NCI-H2171 (cell line): ENCODE data around the gene SATL1.
"Not testable (repeated sequence)": the region's sequence is repeated elsewhere in the genome, so short reads cannot be mapped to it uniquely, and the experiment has no call there.

Experiments used
- DNase-seq: peaks from one replicate; lab custom pipeline; 2025; lab: John Stamatoyannopoulos, UW

The SATL1 gene

DNA sequence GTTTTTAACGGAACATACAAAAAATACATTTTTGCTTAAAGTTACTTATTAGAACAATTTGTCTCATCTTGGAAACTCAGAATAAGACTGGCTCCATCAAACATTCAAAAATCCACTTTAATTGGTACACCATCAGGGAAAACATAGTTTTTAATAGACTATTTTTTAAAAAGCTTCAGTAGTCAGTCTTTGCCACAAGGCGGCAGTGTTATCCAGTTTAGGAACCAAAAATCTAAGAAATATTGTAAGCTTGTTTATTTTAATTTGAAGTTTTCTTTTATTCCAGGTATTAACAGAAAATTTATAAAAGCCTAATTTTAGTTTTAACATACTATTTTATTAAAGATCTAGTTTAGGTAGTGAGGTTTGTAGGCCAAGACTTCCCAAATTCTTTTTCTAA is 132.2 kb downstream of the SATL1 start:
- no peak for DNase-seq

DNA sequence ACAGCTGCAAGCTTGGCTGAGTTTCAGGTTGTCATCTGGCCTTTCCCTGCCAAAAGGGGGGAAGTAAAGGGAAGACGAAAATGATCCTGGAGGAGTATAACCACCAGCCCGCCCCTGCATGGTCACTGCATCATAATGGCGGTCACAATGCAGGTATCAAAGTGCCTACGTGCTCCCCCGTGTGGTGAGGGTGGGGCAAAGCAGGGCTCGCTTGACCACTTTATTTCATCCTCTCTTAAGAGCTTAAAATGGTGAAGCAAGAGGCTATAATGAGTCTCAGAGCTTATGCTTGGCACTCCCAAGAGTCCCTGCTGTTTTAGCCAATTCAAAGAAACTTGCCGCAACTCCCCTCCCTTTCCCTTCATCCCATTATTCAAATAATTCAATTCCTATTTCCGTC is 134.3 kb downstream of the SATL1 start:
- DNase-seq, result no peak

DNA sequence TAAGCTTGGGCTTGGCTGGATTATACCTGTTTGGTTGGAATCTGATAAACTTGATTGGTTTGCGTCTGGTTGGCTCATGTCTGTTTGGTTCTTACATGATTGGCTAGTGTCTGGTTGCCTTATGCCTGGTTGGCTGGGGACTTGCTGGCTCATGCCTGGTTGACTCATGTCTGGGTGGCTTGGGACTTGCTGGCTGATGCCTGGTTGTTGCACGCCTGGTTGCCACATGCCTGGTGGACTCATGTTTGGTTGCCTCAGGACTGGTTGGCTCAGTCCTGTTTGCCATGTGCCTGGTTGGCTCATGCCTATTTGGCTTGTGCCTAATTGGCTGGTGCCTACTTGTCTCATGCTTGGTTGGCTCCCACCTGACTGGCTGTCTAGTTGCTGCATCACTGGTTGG is 135.4 kb downstream of the SATL1 start:
- DNase-seq, result no peak

DNA sequence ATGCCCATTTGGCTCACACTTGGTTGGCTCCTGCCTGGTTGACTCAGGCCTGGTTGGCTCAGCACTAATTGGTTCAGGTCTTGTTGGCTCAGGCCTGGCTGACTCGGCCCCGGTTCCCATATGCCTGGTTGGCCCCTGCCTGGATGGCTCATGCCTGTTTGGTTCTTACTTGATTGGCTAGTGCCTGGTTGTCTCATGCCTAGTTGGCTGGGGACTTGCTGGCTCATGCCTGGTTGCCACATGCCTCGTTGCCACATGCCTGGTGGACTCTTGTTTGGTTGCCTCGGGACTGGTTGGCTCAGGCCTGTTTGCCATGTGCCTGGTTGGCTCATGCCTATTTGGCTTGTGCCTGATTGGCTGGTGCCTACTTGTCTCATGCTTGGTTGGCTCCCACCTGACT is 136.2 kb downstream of the SATL1 start:
- DNase-seq, result no peak

DNA sequence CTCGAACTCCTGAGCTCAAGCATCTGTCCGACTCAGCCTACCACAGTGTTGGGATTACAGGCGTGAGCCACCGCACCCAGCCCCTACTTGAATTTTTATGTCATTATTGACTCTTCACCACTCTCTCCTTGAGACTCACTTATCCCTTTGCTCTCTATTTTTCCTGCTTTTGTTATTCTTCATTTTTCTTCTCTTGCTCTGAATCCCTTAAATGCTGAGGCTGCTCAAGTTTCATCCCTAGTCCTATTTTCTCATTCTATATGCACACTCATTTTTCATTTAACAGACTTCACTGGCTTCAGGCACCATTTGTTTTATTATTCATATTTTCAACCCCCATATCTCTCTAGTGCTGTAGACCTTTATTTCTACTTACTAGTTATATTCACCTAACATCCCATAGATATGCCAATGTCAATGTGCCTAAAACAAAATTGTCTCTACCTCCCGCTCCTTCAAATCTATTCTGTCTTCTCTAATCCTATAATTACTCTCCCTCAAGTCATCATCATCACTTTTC is 154.2 kb downstream of the SATL1 start:
- DNase-seq, result no peak

DNA sequence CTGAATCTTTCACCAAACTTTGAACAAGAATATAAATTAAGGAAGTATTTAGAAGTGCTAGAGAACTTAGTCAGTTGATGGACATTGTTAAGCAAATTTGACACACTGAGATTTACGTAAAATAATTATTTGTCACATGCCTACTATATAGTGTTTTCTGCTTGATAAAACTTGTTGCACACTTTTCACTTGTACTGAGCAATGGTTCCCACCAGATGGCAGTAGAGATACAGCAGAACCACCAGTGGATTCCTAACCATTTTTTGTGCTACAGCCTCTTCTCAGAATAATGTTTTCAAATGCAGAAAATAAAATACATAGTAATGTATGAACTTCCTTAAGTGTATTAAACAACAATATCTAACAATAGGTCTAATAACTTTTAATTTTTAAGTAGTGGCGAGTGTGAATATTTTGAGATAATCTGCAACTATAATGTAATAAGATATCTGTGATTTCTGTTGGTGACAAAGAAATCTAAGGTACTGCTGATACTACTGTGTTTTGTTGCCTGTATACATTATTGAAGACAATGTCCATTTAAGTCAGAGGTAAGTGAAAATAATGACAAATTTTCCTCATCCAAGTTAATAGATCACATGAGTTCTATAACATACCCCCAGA is 158.7 kb downstream of the SATL1 start:
- no peak for DNase-seq

DNA sequence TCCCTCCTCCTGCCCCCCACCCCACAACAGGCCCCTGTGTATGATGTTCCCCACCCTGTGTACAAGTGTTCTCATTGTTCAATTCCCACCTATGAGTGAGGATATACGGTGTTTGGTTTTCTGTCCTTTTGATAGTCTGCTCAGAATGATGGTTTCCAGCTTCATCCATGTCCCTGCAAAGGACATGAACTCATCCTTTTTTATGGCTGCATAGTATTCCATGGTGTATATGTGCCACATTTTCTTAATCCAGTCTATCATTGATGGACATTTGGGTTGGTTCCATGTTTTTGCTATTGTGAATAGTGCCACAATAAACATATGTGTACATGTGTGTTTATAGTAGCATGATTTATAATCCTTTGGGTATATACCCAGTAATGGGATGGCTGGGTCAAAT is 166.3 kb downstream of the SATL1 start:
- not testable (repeated sequence) for DNase-seq

DNA sequence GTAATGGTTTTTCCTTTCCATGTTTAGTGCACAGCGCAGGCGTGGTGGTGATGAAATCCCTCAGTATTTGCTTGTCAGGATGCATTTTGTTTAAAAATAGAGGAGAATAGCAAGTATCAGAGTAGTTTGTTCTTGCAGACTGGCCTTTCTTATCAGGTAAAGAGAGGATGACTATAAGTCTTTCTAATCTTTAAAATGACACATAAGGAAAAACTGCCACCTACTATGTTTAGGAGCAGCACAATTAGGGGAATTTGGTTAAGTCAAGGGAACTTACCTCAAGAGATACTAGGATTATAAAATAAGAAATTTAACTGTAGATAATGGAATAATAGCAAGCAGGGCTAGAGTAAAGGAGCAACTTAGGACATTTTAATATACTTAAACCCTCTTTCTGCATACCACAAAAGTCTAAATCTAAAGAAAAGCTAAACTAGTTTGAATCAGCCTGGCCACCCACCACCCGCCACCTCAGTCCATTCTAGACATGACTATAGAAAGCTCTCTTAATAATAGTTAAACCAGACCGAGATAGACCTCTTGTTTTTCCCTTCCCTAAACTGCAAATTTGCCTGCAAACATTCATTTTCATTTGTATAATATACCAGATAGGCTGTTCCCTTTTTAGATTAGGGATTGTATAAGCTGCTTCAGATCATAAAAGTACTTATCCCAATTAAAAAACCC is 177.9 kb downstream of the SATL1 start:
- no peak for DNase-seq

DNA sequence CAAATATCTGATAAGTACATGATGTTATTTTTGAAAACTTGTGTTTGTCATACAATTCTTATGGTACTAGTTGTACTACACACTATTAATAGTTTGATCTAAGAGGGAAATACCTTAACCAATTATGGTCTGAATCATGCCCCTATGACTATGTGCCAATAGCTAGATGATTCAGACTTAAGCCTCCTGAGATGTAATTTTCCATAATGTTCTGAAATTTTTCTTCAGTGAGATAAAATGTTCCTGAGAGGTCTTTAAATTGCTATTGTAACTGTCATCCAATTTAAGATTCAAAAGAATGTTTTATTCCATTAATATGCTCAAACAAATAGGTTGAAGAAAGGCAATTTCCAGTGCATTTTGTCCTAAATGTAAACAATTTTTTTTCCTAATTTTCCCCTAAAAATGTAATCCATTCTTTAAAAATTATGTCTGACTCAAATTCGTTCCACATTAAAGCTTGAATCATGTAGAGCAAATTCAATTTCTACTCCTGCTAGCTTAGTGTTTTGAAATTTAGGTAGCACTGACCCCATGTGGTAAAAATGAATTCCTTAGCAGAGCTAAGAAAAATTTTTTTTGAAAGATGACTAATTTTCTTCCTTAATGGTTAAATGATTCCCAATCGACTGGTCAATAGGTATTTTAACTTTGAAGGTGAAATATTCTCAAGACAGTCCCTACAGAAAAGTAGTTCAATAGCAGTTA is 190.8 kb downstream of the SATL1 start:
- no peak for DNase-seq

DNA sequence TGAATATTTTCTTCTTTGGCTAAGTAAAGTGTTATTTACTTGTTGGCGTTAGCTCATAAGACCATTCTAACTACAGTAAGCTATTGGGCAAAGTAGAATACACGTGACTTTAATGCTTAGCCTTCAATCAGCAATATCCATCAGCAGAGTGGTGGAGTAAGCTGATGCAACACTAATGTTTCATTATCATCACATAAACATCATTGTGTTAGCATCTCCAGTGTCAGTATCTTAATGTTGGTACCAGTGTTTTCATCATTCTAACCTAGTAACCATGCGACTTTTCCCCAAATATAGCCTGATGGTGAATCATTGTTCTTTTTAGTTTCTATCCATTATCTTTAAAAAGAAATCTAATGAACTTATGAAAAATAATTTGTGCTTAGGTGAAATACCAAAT is 191.4 kb downstream of the SATL1 start:
- no peak for DNase-seq

DNA sequence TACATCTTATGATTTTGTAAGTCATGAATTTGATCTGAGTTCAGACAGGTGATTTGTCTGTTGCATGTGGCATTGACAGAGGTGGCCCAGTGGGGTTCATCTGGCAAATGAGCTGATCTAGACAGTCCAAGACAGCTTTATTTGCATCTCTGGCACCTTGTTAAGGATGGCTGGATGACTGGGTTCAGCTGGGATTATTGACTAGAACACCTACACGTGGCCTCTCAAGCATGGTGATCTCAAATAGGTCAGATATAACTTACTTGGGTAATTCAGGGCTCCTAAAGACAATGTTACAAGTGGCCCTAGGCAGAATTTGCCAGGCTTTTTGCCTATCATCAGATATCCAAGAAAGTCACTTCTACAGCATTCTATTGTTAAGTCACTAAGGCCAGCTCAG is 192.0 kb downstream of the SATL1 start:
- no peak for DNase-seq
